Fibroblast of lung (primary cell): Measurements from ENCODE around the gene CCDC148.

Experiments
- EZH2 ChIP-seq: IDR thresholded peaks from 2 replicates; pipeline ENCODE4 v1.5.1; 2012; ENCODE audit warnings: low read length, control low read depth, mild to moderate bottlenecking; ENCODE audit errors: missing control alignments
- TF ChIP-seq, protein P1 (sequence below), 2 donors: IDR thresholded peaks in 1 of 2; conservative IDR thresholded peaks in 1 of 2; 1 replicate in 1 of 2; 2 replicates in 1 of 2; pipeline ENCODE4 v1.5.1; 2011 to 2012; ENCODE audit warnings: low read length in 2 of 2, control low read depth in 1 of 2, inconsistent platforms in 1 of 2, low read depth in 1 of 2, mild to moderate bottlenecking in 1 of 2

DNA sequence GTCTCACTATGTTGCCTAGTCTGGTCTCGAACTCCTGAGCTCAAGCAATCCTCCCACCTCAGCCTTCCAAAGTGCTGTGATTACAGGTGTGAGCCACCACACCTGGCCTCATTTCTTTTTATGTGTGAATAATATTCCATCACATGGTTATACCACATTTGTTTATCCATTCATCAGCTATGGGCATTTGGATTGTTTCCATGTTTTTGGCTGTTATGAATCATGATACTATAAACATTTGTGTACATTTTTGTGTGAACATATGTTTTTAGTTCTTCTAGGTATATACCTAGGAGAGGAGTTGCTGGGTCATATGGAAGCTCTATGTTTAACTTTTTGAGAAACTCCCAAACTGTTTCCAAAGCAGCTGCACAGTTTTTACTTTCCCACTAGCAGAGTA is 24.6 kb upstream of the CCDC148 start:
- TF ChIP-seq, protein P1, sequence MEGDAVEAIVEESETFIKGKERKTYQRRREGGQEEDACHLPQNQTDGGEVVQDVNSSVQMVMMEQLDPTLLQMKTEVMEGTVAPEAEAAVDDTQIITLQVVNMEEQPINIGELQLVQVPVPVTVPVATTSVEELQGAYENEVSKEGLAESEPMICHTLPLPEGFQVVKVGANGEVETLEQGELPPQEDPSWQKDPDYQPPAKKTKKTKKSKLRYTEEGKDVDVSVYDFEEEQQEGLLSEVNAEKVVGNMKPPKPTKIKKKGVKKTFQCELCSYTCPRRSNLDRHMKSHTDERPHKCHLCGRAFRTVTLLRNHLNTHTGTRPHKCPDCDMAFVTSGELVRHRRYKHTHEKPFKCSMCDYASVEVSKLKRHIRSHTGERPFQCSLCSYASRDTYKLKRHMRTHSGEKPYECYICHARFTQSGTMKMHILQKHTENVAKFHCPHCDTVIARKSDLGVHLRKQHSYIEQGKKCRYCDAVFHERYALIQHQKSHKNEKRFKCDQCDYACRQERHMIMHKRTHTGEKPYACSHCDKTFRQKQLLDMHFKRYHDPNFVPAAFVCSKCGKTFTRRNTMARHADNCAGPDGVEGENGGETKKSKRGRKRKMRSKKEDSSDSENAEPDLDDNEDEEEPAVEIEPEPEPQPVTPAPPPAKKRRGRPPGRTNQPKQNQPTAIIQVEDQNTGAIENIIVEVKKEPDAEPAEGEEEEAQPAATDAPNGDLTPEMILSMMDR (conservative IDR thresholded peaks at IDR 0.05 in 1 of 2, IDR thresholded peaks at IDR 0.05 in 1 of 2; ENCODE audit: low read depth in 1 of 2, low read length in 2 of 2): no peak
- no peak for TF ChIP-seq EZH2
